NCI-H2227 (cell line): ENCODE data around the gene SPATA31C2.
"Not testable (repeated sequence)": the region's sequence is repeated elsewhere in the genome, so short reads cannot be mapped to it uniquely, and the experiment has no call there.

Experiments
- DNase-seq: peaks from one replicate; lab custom pipeline; 2025; ENCODE audit not compliant: unreplicated experiment; lab: John Stamatoyannopoulos, UW

Gene SPATA31C2

GRCh38 chr9:88138375-88138774 is at the start of gene SPATA31C2:
SPATA31C2 (minus strand) TSS chr9:88138475; CDS start chr9:88138446, 29 bp downstream.
- DNase-seq, result not testable (repeated sequence)

GRCh38 chr9:88187631-88188030 is 49.4 kb upstream of the SPATA31C2 start:
- no peak for DNase-seq

- no peak for DNase-seq
Measured at GRCh38 chr9:88186495-88187110, 48.3 kb upstream of the SPATA31C2 start.

GRCh38 chr9:88184976-88185375 is 46.7 kb upstream of the SPATA31C2 start:
- peak; percentile 3 for DNase-seq

GRCh38 chr9:88183798-88184495 is 45.7 kb upstream of the SPATA31C2 start:
- no peak for DNase-seq

DNA sequence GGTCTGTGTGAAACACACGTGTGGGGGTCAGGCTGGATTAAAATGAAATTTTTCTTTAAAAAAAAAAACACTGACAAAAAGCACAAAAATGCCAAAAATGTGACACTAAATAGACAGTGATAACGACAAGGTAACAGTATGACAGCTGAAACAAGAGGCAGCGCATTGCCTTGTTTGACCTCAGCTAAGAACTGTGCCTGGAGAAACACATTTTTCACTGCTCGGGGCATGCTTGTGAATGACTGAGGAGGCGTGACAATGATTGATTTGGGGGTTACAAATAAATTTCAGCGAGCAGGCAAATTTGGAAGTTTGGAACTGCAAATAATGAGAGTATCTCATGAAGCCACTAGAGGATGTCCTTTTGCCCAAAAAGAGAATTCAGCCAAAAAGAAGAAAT is 44.2 kb upstream of the SPATA31C2 start:
- DNase-seq, result no peak

GRCh38 chr9:88180081-88180765 is 41.9 kb upstream of the SPATA31C2 start:
- DNase-seq, result no peak

GRCh38 chr9:88179062-88179521 is 40.8 kb upstream of the SPATA31C2 start:
- DNase-seq, result no peak

DNA sequence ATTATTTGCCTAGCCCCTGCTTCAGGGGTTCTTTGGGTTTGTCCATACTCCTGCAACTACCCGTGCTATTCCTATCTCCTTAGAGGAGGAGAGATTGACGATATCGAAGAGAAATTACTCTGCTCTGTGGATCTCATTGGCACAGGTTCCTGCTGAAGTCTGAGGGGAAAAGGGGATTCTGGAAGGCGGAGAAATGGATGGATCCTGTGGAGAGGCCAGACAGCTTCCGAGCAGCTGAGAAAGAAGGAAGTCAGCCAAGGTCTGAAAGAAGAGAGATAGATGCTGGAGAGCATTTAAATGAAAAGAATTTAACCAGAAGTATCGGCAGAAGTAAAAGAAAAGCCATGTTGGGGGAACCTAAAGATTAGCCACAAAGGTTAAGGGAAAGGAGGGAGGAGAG is 40.4 kb upstream of the SPATA31C2 start:
- no peak for DNase-seq

- no peak for DNase-seq
Measured at GRCh38 chr9:88177371-88177770, 39.1 kb upstream of the SPATA31C2 start.

DNA sequence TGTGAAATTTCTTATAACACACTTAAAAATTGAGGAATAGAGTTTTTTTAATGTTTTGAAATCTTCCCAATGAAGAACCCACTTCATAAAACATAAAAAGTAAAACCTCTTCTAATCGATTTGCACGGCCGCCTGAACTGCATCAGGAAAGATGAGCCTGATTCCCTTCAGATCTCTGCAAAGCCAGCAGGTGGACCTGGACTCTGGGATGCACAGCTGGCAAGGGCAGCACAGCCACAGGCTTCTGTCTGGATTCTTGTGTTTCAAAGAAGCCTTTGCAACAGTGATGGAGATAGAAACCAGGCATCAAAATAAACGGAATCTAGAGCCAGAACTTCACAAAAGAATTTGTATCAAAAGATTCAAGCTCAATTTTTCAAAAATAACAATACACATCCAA is 36.0 kb upstream of the SPATA31C2 start:
- no peak for DNase-seq

DNA sequence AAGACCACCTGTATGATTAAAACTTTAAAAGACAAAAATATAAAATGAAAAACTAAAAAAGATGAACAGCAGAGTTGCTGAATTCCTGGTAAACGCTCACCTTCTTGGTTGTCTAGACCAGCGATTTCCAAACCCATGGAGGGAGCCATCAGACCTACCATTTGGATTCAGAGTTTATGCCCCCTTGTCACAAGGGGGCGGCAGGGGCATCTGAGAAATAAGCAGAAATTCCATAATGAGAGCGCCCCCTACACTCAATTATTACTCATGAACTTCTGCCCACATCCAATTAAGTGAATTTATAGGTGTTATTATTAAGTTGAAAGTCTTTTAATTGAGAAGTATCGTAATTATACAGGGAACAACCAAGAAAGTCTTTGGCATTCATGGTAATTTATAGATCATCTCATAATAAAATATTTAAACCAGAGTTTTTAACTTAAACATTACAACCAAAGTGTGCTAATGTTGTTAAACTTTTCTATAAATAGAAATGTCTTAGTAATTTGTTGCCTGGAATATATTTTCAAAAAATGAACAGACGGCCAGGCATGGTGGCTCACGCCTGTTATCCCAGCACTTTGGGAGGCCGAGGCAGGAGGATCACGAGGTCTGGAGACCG is 35.2 kb upstream of the SPATA31C2 start:
- DNase-seq, result no peak

- no peak for DNase-seq
Measured at GRCh38 chr9:88169700-88170099, 31.4 kb upstream of the SPATA31C2 start.

DNA sequence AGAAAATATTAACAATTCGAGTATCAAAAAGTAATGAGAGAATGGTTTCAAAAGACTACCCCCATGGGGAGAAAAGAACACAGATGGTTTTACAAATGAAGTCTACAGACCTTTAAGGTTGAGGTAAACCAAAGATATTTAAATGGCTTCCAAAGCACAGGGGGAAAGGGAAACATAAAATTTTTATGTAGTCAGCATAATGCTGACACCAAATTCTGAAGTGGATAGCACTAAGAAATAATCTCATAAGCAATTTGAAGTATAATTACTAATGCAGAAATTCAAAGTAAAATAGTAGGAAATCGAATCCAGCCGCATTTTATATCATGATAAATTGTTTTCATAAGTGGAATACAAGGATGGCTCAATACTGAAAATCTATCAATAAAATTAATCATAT is 30.3 kb upstream of the SPATA31C2 start:
- no peak for DNase-seq

DNA sequence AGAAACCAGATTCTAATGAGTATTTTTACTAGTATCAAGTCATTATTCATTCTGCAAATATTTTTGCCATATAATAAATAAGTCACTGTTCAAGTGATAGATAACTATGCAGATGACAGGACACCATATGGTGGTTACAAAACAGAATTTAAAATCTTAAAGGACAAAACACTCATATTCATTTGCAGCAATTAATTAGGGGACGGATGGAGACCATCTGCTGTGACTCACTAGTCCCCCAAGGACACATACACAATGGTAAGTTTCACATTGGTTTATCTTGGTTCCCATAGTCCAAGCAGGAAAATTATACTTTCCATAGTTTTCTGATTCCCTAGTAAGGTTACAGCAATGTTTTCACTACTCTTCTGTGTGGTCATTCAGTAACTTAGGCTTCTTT is 28.4 kb upstream of the SPATA31C2 start:
- no peak for DNase-seq

GRCh38 chr9:88164850-88165249 is 26.6 kb upstream of the SPATA31C2 start:
- DNase-seq, result no peak

DNA sequence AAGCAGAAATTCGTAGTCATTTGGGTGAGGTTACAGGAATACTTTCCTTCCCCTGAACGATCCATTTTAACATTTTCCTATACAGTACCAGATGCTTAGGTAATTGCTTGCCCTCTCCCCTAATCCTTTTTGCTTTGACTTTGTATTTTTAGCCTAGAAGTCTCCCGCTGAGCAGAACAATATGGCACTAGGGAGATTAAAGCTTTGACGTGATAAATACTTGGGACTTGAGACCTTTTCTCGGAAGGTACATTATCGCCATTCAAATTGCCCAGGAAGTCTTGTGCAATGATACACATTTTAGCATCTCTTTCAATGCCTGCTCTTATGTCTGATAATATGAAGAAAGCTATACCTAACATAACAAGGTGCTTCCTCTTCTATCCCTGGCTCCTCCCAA is 22.9 kb upstream of the SPATA31C2 start:
- DNase-seq, result peak; percentile 84

- no peak for DNase-seq
Measured at GRCh38 chr9:88143957-88144625, 5.8 kb upstream of the SPATA31C2 start.

DNA sequence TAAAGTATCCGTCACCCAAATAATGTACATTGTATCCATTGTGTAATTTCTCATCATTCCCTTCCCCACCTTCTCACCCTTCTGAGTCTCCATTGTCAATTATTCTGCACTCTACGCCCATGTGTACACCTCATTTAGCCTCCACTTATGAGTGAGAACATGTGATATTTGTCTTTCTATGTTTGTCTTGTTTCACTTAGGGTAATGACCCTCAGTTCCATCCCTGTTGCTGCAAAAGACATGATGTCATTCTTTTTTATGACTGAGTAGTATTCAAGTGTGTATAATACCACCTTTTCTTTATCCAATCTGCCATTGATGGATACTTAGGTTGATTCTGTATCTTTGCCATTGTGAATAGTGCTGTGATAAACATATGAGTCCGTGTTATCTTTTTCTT is 4.9 kb upstream of the SPATA31C2 start:
- no peak for DNase-seq

DNA sequence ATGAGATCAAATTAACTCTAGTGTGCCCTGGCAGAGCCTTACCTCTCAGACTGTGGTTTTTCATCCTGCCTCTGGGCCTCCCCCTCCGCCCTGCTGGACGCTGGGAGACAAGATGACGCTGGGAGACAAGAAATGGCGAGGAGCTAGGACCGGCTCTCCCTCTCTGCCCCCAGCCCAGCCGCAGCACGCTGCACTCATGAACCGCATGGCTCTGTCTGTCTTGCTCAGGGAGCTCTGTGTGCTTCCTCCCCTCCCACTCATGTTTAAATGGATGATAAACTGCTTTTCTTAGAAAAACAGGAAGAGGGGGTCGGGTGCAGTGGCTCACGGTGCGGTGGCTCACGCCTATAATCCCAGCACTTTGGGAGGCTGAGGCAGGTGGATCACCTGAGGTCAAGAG is 4.7 kb downstream of the SPATA31C2 start:
- not testable (repeated sequence) for DNase-seq

- DNase-seq, result not testable (repeated sequence)
Measured at GRCh38 chr9:88129556-88129955, 8.7 kb downstream of the SPATA31C2 start.
